Measurements from ENCODE around the gene SEMA3G. TPM values are rescaled to one million over a fixed set of nuclear protein-coding genes. Genes with fewer than 3 reads are reported as not detected.

Gene SEMA3G
- total RNA-seq, 3 donors from 2014 or later: 2.7 to 10.2 (median 3.1) TPM

GRCh38 chr3:52490035-52490938 lies 45.4 kb upstream of the SEMA3G start:
- Histone ChIP-seq H3K4me3 (no peak overlapping the region), H3K4me1 (ENCODE audit: low read depth) (no peaks in the 10 kb centered on the region), H3K36me3 (ENCODE audit: low read depth) (no peaks in the 10 kb centered on the region), H3K9me3 (no peaks in the 10 kb centered on the region)
- no peak for TF ChIP-seq CTCF (IDR thresholded peaks at IDR 0.05)
- ATAC-seq: no peak
- DNase-seq: no peak
- intact Hi-C loops (cut with DNase I, micrococcal nuclease): no loop called here

- intact Hi-C loops (cut with DNase I, micrococcal nuclease): no loop called here
- Histone ChIP-seq H3K4me3 (no peak overlapping the region), H3K36me3 (ENCODE audit: low read depth) (no peaks in the 10 kb centered on the region), H3K9me3 (no peaks in the 10 kb centered on the region), H3K4me1 (ENCODE audit: low read depth) (no peaks in the 10 kb centered on the region)
- ATAC-seq: no peak
- DNase-seq: no peak
- no peak for TF ChIP-seq CTCF (IDR thresholded peaks at IDR 0.05)
Measured at GRCh38 chr3:52489453-52489852, 44.5 kb upstream of the SEMA3G start.

GRCh38 chr3:52488746-52489145 lies 43.8 kb upstream of the SEMA3G start:
- DNase-seq (no peak), ATAC-seq (no peak)
- Histone ChIP-seq H3K4me3 (no peak overlapping the region), H3K9me3 (no peaks in the 10 kb centered on the region), H3K36me3 (ENCODE audit: low read depth) (no peaks in the 10 kb centered on the region), H3K4me1 (ENCODE audit: low read depth) (no peaks in the 10 kb centered on the region)
- intact Hi-C loops (cut with DNase I, micrococcal nuclease): no loop called here
- TF ChIP-seq CTCF (IDR thresholded peaks at IDR 0.05): no peak

GRCh38 chr3:52487788-52488691 lies 43.1 kb upstream of the SEMA3G start:
- H3K4me1 ChIP-seq (ENCODE audit: low read depth): no peaks in the 10 kb centered on the region

More at GRCh38 chr3:52487788-52488691, 43.1 kb upstream of the SEMA3G start:
- H3K4me3 ChIP-seq: no peak overlapping the region
- ATAC-seq (no peak), DNase-seq (no peak)
- H3K36me3 ChIP-seq (ENCODE audit: low read depth): no peaks in the 10 kb centered on the region
- no peak for TF ChIP-seq CTCF (IDR thresholded peaks at IDR 0.05)
- intact Hi-C loops (cut with DNase I, micrococcal nuclease): no loop called here
- H3K9me3 ChIP-seq: no peaks in the 10 kb centered on the region
